Muscle layer of duodenum (tissue), 2 donors: ENCODE measurements around the gene ZNF268.

ENCODE experiments used
- H3K27ac ChIP-seq: one replicate; pipeline ENCODE4 v1.7.0; 2013; ENCODE audit warnings: mild to moderate bottlenecking, low read length
- H3K27me3 ChIP-seq: one replicate; pipeline ENCODE4 v1.7.0; 2013; ENCODE audit warnings: low read depth, mild to moderate bottlenecking, control low read depth, low read length
- H3K36me3 ChIP-seq, 2 donors: one replicate each; pipeline ENCODE4 v1.7.0; 2013; ENCODE audit warnings: low read length in 2 of 2, control low read depth in 1 of 2, mild to moderate bottlenecking in 1 of 2; ENCODE audit not compliant: insufficient read depth in 2 of 2, control insufficient read depth in 1 of 2
- H3K4me1 ChIP-seq, 2 donors: one replicate each; pipeline ENCODE4 v1.7.0; 2013; ENCODE audit warnings: low read length in 2 of 2, mild to moderate bottlenecking in 2 of 2, control low read depth in 1 of 2, moderate library complexity in 1 of 2; ENCODE audit not compliant: insufficient read depth in 2 of 2, control insufficient read depth in 1 of 2
- H3K4me3 ChIP-seq, 2 donors: one replicate each; pipeline ENCODE4 v1.7.0; 2013; ENCODE audit warnings: low read length in 2 of 2, low read depth in 1 of 2, mild to moderate bottlenecking in 1 of 2
- H3K9me3 ChIP-seq, 2 donors: one replicate each; pipeline ENCODE4 v1.7.0; 2013; ENCODE audit warnings: low read length in 2 of 2, control low read depth in 1 of 2, mild to moderate bottlenecking in 1 of 2; ENCODE audit not compliant: control insufficient read depth in 1 of 2
- donor health status: healthy.

The ZNF268 gene

GRCh38 chr12:133264173-133264572 lies 82.9 kb downstream of the ZNF268 start:
- Histone ChIP-seq H3K4me3 (no peak overlapping the region), H3K27ac (no peak overlapping the region), H3K9me3 (no peaks in the 10 kb centered on the region), H3K36me3 (no peaks in the 10 kb centered on the region), H3K4me1 (no peaks in the 10 kb centered on the region), H3K27me3 (no peaks in the 10 kb centered on the region)
